Endothelial cell of umbilical vein (primary cell): ENCODE data around the gene DNAH9.

Source experiments
- CTCF ChIP-seq, 2 donors: IDR thresholded peaks; 1 replicate in 1 of 2; 2 replicates in 1 of 2; pipeline ENCODE4 v1.5.1; 2011; ENCODE audit warnings: low read length in 2 of 2, mild to moderate bottlenecking in 2 of 2, moderate library complexity in 2 of 2, control low read depth in 1 of 2, inconsistent platforms in 1 of 2, low read depth in 1 of 2; ENCODE audit not compliant: insufficient read depth in 1 of 2; ENCODE audit errors: extremely low read depth in 1 of 2
- JUN ChIP-seq: IDR thresholded peaks from 2 replicates; pipeline ENCODE4 v1.6.1; 2011; ENCODE audit warnings: borderline replicate concordance, low read depth; ENCODE audit not compliant: insufficient read length, insufficient read depth
- MAX ChIP-seq: IDR thresholded peaks from 2 replicates; pipeline ENCODE4 v1.6.1; 2011; ENCODE audit not compliant: insufficient read depth, insufficient read length
- MYC ChIP-seq: IDR thresholded peaks from one replicate; pipeline ENCODE4 v1.6.1; 2011; ENCODE audit warnings: mild to moderate bottlenecking, low read depth, low read length
- POLR2A ChIP-seq: IDR thresholded peaks from 2 replicates; pipeline ENCODE4 v1.6.1; 2012; ENCODE audit warnings: low read depth, mild to moderate bottlenecking, control low read depth, low read length
- POLR2AphosphoS5 ChIP-seq: IDR thresholded peaks from 2 replicates; pipeline ENCODE4 v1.6.1; 2012; ENCODE audit warnings: low read depth, mild to moderate bottlenecking, control low read depth, low read length, moderate library complexity; ENCODE audit not compliant: insufficient read depth

- TF ChIP-seq CTCF (IDR thresholded peaks at IDR 0.05; ENCODE audit: extremely low read depth in 1 of 2, insufficient read depth in 1 of 2, low read depth in 1 of 2, low read length in 2 of 2) = no peak
- no peak for TF ChIP-seq POLR2A
- no peak for TF ChIP-seq POLR2AphosphoS5
- TF ChIP-seq MYC = no peak
- TF ChIP-seq MAX = no peak
- no peak for TF ChIP-seq JUN
Measured at GRCh38 chr17:11991461-11991860, 393.2 kb downstream of the DNAH9 start.
